Stimulated activated CD8-positive, alpha-beta memory T cell treated with anti-CD3 and anti-CD28 coated beads, Interleukin-4, amount 100 ng/mL, for 4 hours (primary cell): ENCODE data around the gene GP5.

Experiments used
- DNase-seq, 2 donors: peaks; one replicate each; pipeline ENCODE4 v3.0.0-alpha.2; 2020; ENCODE audit warnings: low read depth in 2 of 2, low spot score in 1 of 2

GP5 gene

GRCh38 chr3:194379231-194379630 lies 19.8 kb downstream of the GP5 start:
- no peak for DNase-seq

DNA sequence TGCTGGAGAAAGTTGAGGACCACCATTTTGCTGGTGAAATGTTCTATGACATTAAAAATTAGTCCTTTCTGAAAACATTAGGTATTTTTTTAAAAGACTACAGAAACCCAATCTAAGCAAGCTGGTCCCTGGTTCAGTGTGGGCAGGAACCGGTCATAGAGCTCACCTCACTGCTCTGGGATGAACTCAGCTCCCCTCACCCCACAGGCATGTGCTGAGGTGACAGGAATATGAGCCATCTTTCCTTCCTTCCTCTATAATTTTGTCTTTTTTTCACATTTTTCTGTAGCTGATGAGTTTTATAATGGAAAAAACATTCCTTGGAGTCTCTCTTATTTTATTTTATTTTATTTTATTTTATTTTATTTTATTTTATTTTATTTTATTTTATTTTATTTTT lies 21.4 kb downstream of the GP5 start:
- DNase-seq = no peak

GRCh38 chr3:194376241-194376560 lies 22.9 kb downstream of the GP5 start:
- no peak for DNase-seq

DNA sequence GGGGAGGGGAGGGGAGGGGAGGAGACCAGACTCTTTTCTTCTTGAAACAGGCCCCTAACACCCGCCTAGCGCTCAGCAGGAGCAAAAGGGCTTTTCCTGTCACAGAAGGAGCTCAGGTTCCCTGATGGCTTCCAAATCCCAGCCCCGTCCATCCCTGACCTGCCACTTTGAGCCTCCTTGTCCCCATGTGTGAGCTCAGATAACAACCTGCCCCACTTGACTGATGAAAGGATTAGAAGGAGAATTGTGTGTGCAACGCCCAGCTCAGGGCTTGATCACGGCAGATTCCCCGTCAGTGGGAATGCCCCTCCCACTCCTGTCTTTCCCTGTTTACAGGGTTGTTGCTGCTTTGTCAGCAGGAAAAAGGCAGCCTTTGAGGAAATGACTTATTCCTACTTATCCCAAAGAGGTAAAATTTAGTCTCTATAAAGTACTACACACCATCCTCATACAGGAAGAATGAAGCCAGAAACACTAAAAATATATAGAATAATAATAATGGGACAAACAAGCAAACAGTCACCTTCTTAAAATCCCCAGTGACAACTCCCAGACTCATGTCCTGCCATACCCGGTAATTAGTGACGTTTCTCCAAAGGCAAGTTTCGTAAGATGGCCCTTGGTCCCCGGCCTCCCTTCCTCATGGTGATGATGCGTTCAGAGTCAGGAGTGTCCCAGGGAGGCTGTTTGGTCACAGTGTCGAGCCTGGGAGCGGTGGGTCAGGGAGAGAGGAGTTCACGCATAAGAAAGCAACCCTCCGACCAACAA lies 23.4 kb downstream of the GP5 start:
- DNase-seq = no peak

- no peak for DNase-seq
Measured at GRCh38 chr3:194374935-194375334, 24.1 kb downstream of the GP5 start.

DNA sequence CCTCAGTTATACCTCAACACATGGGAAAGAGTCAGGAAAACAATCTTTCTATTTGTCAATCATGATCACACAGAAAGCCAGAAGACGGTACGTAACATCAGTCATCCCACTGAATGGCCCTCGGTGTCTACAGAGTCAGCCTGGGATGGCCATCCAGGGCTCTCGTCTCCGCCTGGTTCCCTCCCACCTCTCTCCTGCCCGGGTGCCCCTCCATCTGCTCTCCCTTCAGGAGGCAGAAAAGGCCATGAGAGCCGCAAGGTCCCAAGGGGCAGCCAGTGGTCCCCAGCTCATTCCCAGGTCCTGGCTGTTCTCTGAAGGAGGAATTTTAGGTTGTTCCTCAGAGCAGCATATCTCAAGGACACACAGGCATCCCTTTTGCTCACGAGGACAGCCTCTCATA lies 25.2 kb downstream of the GP5 start:
- DNase-seq = no peak

- DNase-seq = no peak
Measured at GRCh38 chr3:194373028-194373427, 26.0 kb downstream of the GP5 start.

GRCh38 chr3:194370753-194371152 lies 28.3 kb downstream of the GP5 start:
- no peak for DNase-seq

DNA sequence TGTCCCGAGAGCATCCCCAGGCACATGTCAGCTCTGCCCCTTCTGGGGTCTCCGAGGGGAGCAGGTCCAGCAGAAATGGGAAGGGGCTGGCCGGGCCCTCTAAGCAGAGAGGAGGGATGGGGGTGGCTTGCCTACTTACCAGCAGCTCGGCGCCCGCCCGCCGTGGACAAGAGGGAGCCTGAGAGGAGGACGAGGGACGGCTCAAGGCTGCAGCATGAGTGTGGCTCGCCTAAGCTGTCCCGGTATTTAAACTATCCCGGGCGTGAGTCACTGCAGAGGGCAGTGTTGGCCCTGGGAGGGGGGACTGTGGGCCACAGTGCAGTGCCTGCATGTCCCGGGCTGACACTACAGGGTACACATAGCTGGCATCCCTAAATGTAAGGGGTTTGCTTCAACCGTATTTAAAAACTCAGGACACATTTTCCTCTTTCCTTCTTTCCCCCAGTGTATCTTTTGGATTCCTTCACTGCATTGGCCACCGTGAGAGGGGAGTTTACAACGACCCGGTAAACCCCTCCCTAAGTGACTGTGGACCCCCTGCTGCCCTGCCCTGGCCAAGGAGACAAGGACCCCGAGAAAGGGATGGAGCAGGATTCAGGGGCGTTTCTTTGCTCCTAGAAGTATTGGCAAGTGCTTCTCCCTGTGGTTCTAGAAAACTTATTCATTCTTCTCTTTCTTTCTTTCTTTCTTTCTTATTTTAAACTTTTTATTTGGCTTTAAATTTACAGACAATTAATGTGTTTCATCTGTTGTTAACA lies 29.4 kb downstream of the GP5 start, which contains the start of gene LRRC15:
Gene LRRC15, minus strand, starts transcription at position 222 of the 758 bp plus-strand sequence. CDS start 8,700 bp downstream, outside the sequence.
- no peak for DNase-seq

GRCh38 chr3:194368918-194369317 lies 30.1 kb downstream of the GP5 start:
- DNase-seq = no peak

- no peak for DNase-seq
Measured at GRCh38 chr3:194367992-194368841, 30.8 kb downstream of the GP5 start.

DNA sequence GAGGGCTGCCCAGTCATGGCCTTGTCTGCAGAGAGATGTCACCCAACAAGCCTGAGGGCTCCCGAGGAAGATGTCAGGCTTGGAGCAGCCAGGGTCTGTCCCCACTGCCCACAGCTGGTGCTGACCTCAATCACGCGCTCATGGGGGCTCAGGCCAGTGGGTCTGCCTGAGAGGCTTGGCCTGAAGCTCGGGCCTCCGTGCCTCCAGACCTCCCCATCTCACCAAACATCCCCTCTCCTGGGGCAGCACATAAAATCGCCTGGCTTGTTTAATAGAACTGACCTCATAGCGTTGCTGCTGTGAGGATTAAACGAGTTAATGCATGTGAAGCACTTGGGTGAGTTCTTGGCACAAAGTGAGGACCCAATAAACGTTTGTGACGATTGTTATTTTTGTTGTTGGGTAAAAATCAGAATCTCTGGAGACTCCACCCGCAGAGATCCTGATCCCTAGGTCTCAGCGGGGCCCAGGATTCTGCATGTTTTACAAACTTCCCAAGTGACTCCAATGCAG lies 33.0 kb downstream of the GP5 start:
- no peak for DNase-seq

DNA sequence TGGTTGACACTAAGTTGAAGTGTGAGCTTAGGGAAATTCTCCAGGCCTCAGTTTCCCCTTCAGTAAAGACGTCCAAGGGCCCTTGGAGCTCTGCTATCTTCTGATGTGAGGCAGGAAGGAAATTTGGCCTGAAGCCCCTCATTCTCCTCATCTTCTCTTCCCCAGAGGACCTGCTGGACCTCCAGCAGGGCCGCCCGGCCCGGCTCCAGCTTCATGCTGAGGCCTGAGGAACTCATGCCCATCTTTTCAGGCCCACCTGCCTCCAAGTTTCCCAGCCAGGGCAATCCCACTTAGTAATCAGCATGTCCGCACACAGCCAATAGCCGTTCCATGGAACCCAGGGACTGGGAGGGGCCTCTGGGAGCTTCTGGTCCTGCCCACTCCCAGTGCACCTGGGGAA lies 33.5 kb downstream of the GP5 start:
- DNase-seq = no peak

- DNase-seq = no peak
Measured at GRCh38 chr3:194364652-194365434, 34.2 kb downstream of the GP5 start.

DNA sequence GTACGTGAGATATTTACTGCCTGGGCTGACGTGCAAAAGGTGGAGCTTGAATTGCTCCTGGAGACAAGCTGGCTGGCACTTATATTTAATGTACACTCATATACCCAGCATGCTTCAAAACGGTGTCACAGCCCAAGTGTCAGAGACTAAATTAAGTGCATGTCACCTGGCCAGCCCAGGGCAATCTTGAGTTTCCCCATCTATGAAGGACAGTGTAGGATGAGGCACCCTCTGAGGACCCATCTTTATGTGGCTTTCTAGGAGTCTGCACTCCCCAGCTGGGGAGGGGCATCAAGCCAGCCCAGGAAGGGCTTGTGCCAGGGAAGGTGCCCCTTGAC lies 34.8 kb downstream of the GP5 start:
- DNase-seq = no peak

DNA sequence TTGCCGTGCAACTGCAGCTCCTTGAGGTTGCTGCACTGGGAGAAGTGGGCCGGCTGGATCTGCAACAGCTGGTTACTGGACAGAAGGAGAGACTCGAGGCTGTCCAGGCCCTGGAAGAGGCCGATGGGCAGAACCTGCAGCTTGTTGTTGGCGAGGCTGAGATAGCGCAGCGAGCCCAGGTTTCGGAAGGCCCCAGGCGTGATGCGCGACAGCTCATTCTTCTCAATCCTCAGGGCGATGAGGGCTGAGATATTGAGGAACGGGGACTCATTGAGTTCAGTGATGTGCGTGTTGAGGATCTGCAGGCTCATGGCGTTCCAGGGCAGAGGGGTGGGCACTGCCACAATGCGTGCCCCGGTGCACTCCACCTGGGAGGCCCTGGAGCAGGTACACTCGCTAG lies 38.5 kb downstream of the GP5 start:
- DNase-seq = no peak

GRCh38 chr3:194357681-194358080 lies 41.4 kb downstream of the GP5 start:
- DNase-seq = no peak

DNA sequence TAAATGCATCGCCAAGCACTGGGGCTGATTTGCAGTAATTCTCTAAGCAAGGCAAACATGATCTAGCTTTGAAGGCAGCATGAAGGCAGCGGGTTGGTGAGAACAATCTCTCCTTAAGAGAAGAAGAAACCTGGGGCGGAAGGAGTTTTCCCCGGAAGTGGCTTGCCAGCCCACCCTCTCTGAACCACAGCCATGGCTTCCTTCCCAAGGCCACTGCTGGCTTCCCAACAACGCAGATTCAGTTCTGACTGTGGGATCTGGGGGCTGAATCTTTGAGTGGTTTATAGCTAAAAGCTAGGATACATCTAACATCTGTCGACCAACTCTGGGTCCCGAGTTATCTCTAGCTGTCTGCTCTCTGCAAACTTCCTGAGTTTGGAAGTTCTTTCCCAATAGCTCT lies 43.7 kb downstream of the GP5 start:
- no peak for DNase-seq

GRCh38 chr3:194354315-194354714 lies 44.8 kb downstream of the GP5 start:
- no peak for DNase-seq

DNA sequence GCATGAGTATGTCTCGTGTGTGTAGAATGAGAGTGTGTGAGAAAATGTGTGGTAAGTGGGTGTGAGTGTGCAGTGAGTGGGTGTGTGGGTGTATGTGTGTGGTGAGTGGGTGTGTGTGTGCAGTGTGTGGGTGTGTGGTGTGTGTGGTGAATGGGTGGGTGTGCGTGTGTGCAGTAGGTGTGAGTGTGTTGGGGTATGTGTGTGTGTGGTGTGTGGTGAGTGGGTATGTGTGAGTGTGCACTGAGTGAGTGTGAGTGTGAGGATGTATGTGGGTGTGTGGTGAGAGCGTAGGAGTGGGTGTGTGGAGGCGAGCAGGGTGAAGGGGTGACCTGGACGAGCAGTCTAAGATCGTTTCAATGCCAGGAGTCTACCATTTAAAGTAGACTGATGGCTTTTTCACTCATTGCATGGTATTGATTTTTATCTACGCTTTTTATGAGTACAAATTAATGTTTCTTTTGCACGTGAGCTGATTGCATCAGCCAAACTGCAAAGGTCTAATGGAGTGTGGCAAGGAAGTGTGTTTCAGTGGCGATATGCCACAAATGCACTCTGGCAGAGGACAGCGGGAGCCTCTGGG lies 46.3 kb downstream of the GP5 start:
- DNase-seq = no peak
